C4-2B (cell line): ENCODE data around the gene BRMS1.

Source experiments
- H3K27ac ChIP-seq: fragments of 450-650 bp; 2 replicates; pipeline ENCODE4 v1.5.1; 2017
- CTCF ChIP-seq: fragments of 450-650 bp; conservative IDR thresholded peaks from 2 replicates; pipeline ENCODE4 v1.5.1; 2017; ENCODE audit warnings: mild to moderate bottlenecking
- ZFX ChIP-seq: fragments of 450-650 bp; IDR thresholded peaks from 2 replicates; pipeline ENCODE4 v1.6.1; 2017

The BRMS1 gene

GRCh38 chr11:66330931-66331330, 14.0 kb downstream of the BRMS1 start:
- no peak overlapping the region for H3K27ac ChIP-seq
- TF ChIP-seq CTCF: no peak
- no peak for TF ChIP-seq ZFX

- H3K27ac ChIP-seq: no peak overlapping the region
- TF ChIP-seq ZFX (no peak), CTCF (no peak)
Measured at GRCh38 chr11:66329165-66329673, 15.7 kb downstream of the BRMS1 start.

- no peak overlapping the region for H3K27ac ChIP-seq
- TF ChIP-seq ZFX (no peak), CTCF (peak; percentile 96)
Measured at GRCh38 chr11:66328302-66329144, 16.4 kb downstream of the BRMS1 start.

GRCh38 chr11:66328031-66328301, 16.9 kb downstream of the BRMS1 start:
- TF ChIP-seq ZFX (no peak), CTCF (no peak)
- no peak overlapping the region for H3K27ac ChIP-seq

- no peak overlapping the region for H3K27ac ChIP-seq
- TF ChIP-seq CTCF (no peak), ZFX (no peak)
Measured at GRCh38 chr11:66327171-66328030, 17.5 kb downstream of the BRMS1 start.

- no peak overlapping the region for H3K27ac ChIP-seq
Measured at GRCh38 chr11:66326261-66327111, 18.4 kb downstream of the BRMS1 start.

More at GRCh38 chr11:66326261-66327111, 18.4 kb downstream of the BRMS1 start:
- TF ChIP-seq ZFX (no peak), CTCF (no peak)
